Mesenchymal stem cell (in vitro differentiated cells and primary cell): ENCODE data around the gene LRRC8B.

Experiments
- DNase-seq: peaks from one replicate; pipeline ENCODE4 v3.0.0-alpha.2; 2013
- H2AFZ ChIP-seq: one replicate; pipeline ENCODE4 v1.6.1; 2013; ENCODE audit warnings: low read depth, mild to moderate bottlenecking, control low read depth, inconsistent platforms, low read length, moderate library complexity
- H2AK5ac ChIP-seq: 2 replicates; pipeline ENCODE4 v1.6.1; 2013; ENCODE audit warnings: low read length, moderate library complexity, mild to moderate bottlenecking, inconsistent platforms; ENCODE audit not compliant: severe bottlenecking
- H2BK120ac ChIP-seq: one replicate; pipeline ENCODE4 v1.6.1; 2013; ENCODE audit warnings: low read depth, mild to moderate bottlenecking, inconsistent platforms, low read length, moderate library complexity
- H2BK12ac ChIP-seq, 2 experiments: one replicate each; pipeline ENCODE4 v1.6.1; 2013; ENCODE audit warnings: inconsistent platforms in 2 of 2, low read length in 2 of 2, mild to moderate bottlenecking in 2 of 2, moderate library complexity in 2 of 2, control low read depth in 1 of 2
- H2BK15ac ChIP-seq: one replicate; pipeline ENCODE4 v1.6.1; 2013; ENCODE audit warnings: mild to moderate bottlenecking, low read depth, inconsistent platforms; ENCODE audit not compliant: poor library complexity, severe bottlenecking
- H2BK5ac ChIP-seq: 2 replicates; pipeline ENCODE4 v1.6.1; 2013; ENCODE audit warnings: low read depth, mild to moderate bottlenecking, low read length, control low read depth, inconsistent platforms; ENCODE audit not compliant: poor library complexity, severe bottlenecking
- H3K14ac ChIP-seq, 2 experiments: one replicate each; pipeline ENCODE4 v1.6.1; 2013; ENCODE audit warnings: inconsistent platforms in 2 of 2, low read length in 2 of 2, control low read depth in 1 of 2, mild to moderate bottlenecking in 1 of 2, moderate library complexity in 1 of 2
- H3K18ac ChIP-seq, 2 experiments: one replicate each; pipeline ENCODE4 v1.6.1; 2013; ENCODE audit warnings: inconsistent platforms in 2 of 2, low read length in 2 of 2, control low read depth in 1 of 2, low read depth in 1 of 2, mild to moderate bottlenecking in 1 of 2
- H3K23ac ChIP-seq, 2 experiments: one replicate each; pipeline ENCODE4 v1.6.1; 2013; ENCODE audit warnings: inconsistent platforms in 2 of 2, low read length in 2 of 2, mild to moderate bottlenecking in 2 of 2, moderate library complexity in 2 of 2, control low read depth in 1 of 2
- H3K27ac ChIP-seq: 2 replicates; pipeline ENCODE4 v1.5.1; 2013; ENCODE audit warnings: mild to moderate bottlenecking, moderate library complexity, low read length, control low read depth, inconsistent platforms; ENCODE audit not compliant: poor library complexity, severe bottlenecking
- H3K27me3 ChIP-seq, 2 experiments: 2 replicates each; pipeline versions ENCODE4 v1.6.1 to v1.7.0; 2013; ENCODE audit warnings: low read length in 2 of 2, mild to moderate bottlenecking in 2 of 2, moderate library complexity in 2 of 2, control low read depth in 1 of 2, inconsistent platforms in 1 of 2; ENCODE audit not compliant: control insufficient read depth in 1 of 2, insufficient read depth in 1 of 2
- H3K36me3 ChIP-seq, 2 experiments: 2 replicates each; pipeline versions ENCODE4 v1.6.1 to v1.7.0; 2013; ENCODE audit warnings: low read length in 2 of 2, control low read depth in 1 of 2, inconsistent platforms in 1 of 2, low read depth in 1 of 2, mild to moderate bottlenecking in 1 of 2; ENCODE audit not compliant: insufficient read depth in 2 of 2, control insufficient read depth in 1 of 2
- H3K4ac ChIP-seq, 2 experiments: one replicate each; pipeline ENCODE4 v1.6.1; 2013; ENCODE audit warnings: inconsistent platforms in 2 of 2, low read length in 2 of 2, mild to moderate bottlenecking in 2 of 2, moderate library complexity in 2 of 2, control low read depth in 1 of 2, low read depth in 1 of 2
- H3K4me1 ChIP-seq: 2 replicates; pipeline ENCODE4 v1.6.1; 2013; ENCODE audit warnings: low read depth, low read length, control low read depth; ENCODE audit not compliant: control insufficient read depth, insufficient read depth
- H3K4me2 ChIP-seq: 2 replicates; pipeline ENCODE4 v1.6.1; 2013; ENCODE audit warnings: low read length, mild to moderate bottlenecking, inconsistent platforms; ENCODE audit not compliant: poor library complexity, severe bottlenecking
- H3K4me3 ChIP-seq, 2 experiments: 2 replicates each; pipeline versions ENCODE4 v1.5.1 to v1.7.0; 2013; ENCODE audit warnings: low read length in 2 of 2, mild to moderate bottlenecking in 2 of 2, control low read depth in 1 of 2, low read depth in 1 of 2; ENCODE audit not compliant: insufficient read depth in 1 of 2
- H3K79me1 ChIP-seq: replicated peaks from 2 replicates; pipeline ENCODE4 v1.6.1; 2013; ENCODE audit warnings: mild to moderate bottlenecking, control low read depth, low read length, inconsistent platforms; ENCODE audit not compliant: poor library complexity, severe bottlenecking
- H3K9ac ChIP-seq: 2 replicates; pipeline ENCODE4 v1.7.0; 2013; ENCODE audit warnings: mild to moderate bottlenecking, low read length, moderate library complexity
- H3K9me3 ChIP-seq: 2 replicates; pipeline ENCODE4 v1.7.0; 2013; ENCODE audit warnings: mild to moderate bottlenecking, low read length; ENCODE audit not compliant: control insufficient read depth
- H4K8ac ChIP-seq: one replicate; pipeline ENCODE4 v1.6.1; 2013; ENCODE audit warnings: inconsistent platforms, mild to moderate bottlenecking, low read length, moderate library complexity
- H4K91ac ChIP-seq: one replicate; pipeline ENCODE4 v1.6.1; 2013; ENCODE audit warnings: mild to moderate bottlenecking, low read length, inconsistent platforms
- WGBS: methylation state at CpG from one replicate; pipeline ENCODE4 v1.1.7; 2013; ENCODE audit warnings: mixed read lengths; 5-methylcytosine and 5-hydroxymethylcytosine counted together

LRRC8B gene

DNA sequence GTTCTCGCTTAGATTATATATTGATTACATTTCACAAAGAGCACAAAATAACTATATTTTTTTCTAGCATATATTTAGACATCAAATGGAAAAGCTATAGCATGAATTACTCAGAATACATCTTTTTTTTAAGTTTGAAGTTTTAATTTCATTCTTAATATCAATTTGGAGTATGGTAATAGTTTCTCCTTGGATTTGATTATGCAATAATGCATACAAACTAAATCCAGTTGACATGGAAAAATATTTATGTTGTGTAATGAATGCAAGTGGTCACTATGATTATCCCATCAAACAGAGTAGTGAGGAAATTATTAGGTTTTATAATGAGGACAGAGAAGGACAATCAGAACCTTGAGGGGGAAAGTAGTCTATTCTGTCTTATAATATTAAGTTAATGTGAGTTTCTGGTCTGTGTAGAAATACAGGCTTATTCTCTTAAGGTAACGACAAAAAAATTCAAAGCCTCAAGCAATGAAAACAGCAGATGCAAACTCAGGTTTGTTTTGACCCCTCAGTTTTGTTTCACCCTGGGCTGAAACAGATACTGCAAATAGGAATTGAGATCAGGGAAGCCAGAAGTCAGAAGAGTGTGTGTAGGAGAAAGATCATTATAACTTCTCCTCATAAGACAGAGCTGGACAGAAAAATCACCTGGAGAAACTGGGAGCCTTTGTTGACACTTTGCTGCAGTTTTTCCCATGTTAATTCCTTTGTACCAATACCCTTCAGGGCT lies 23.7 kb downstream of the LRRC8B start:
- Histone ChIP-seq H3K23ac (no peak overlapping the region), H3K27me3 (no peaks in the 10 kb centered on the region), H3K4me3 (no peak overlapping the region), H2BK120ac (no peak overlapping the region), H4K8ac (no peak overlapping the region), H4K91ac (no peak overlapping the region), H3K14ac (no peak overlapping the region), H3K36me3 (no peaks in the 10 kb centered on the region), H2AK5ac (no peak overlapping the region), H3K4me2 (no peak overlapping the region), H2BK12ac (no peak overlapping the region), H3K4me1 (no peaks in the 10 kb centered on the region), H3K27ac (no peak overlapping the region), H3K9me3 (no peaks in the 10 kb centered on the region), H2BK15ac (no peak overlapping the region), H3K9ac (no peak overlapping the region), H3K4ac (no peak overlapping the region), H2AFZ (no peak overlapping the region), H3K18ac (no peak overlapping the region), H3K79me1 (no peaks in the 10 kb centered on the region), H2BK5ac (no peak overlapping the region)
- WGBS = 88% methylated on average over 1 of the region's 2 CpGs
- DNase-seq = no peak

DNA sequence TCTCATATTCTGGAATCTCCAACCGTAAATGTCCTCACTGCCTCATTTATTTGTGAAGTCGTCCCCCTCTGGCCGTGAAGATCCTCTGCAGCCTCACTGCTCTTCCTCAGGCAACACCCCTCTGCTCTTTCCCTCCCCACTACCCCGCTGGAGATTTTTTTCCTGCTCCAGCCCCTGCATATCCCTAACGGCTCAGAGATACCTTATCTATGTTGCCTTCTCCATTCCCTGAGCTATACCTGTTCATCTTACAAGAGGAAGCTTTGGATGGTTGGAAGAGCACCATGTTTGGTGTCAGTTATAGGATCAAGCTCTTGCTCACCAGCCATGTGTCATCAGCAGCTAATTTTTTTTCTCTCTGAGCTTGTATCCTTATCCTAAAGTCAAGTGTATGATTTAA lies 26.4 kb downstream of the LRRC8B start:
- Histone ChIP-seq H4K8ac (no peak overlapping the region), H3K4me2 (no peak overlapping the region), H3K9me3 (no peaks in the 10 kb centered on the region), H2BK120ac (no peak overlapping the region), H2AFZ (no peak overlapping the region), H3K27me3 (no peaks in the 10 kb centered on the region), H3K9ac (no peak overlapping the region), H2BK15ac (no peak overlapping the region), H3K79me1 (no peaks in the 10 kb centered on the region), H3K4me3 (no peak overlapping the region), H3K14ac (no peak overlapping the region), H2BK12ac (no peak overlapping the region), H3K23ac (no peak overlapping the region), H2BK5ac (no peak overlapping the region), H3K4me1 (no peaks in the 10 kb centered on the region), H3K36me3 (no peaks in the 10 kb centered on the region), H4K91ac (no peak overlapping the region), H3K18ac (no peak overlapping the region), H3K4ac (no peak overlapping the region), H2AK5ac (no peak overlapping the region), H3K27ac (no peak overlapping the region)
- DNase-seq = no peak
- WGBS = 70% methylated on average over 4 of the region's 5 CpGs

DNA sequence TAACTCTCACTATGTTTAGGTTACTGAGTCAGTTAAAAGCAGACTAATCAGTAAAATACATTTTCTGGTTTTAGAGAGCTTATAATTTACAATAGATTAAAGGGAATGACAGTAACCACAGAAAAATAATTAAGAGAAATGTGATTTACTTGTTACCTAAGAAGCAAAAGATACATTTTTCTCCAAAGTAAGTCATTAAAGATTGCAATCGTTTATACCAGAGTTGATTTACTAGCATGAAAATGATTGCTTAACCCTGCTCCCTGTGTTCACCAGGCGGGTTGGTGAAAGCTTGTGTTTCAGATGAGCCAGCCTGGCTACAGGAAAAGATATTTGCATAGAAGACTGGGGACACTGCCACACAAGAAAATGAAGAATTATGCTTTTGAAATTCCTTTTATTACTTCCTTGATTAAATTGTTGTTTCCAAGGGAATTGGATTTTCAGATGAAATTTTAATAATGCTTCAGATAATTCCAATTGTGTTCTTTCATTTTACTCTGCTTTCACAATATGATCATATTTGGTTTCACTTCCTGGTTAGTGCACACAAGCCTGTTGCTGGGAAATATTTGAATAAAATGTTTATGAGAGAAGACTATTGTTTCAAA lies 27.9 kb downstream of the LRRC8B start:
- DNase-seq = peak; percentile 41
- H3K23ac ChIP-seq = no peak overlapping the region
- no peak overlapping the region for H3K18ac ChIP-seq
- H3K36me3 ChIP-seq = no peaks in the 10 kb centered on the region
- peak overlapping the region; percentile 75 for H3K9ac ChIP-seq
- no peak overlapping the region for H3K4me2 ChIP-seq
- no peak overlapping the region for H2BK12ac ChIP-seq
- H3K9me3 ChIP-seq = no peaks in the 10 kb centered on the region
- peak overlapping the region in 1 of 2 experiments; percentile 22 for H3K4me3 ChIP-seq
- no peak overlapping the region for H3K4ac ChIP-seq
- WGBS = 68% methylated on average over 2 of the region's 2 CpGs
- no peak overlapping the region for H2AK5ac ChIP-seq
- no peak overlapping the region for H2BK5ac ChIP-seq
- H2BK15ac ChIP-seq = no peak overlapping the region
- H3K14ac ChIP-seq = no peak overlapping the region
- no peak overlapping the region for H3K27ac ChIP-seq
- no peaks in the 10 kb centered on the region for H3K79me1 ChIP-seq
- H4K91ac ChIP-seq = no peak overlapping the region
- no peaks in the 10 kb centered on the region for H3K4me1 ChIP-seq
- H2AFZ ChIP-seq = no peak overlapping the region
- no peak overlapping the region for H4K8ac ChIP-seq
- no peaks in the 10 kb centered on the region for H3K27me3 ChIP-seq
- H2BK120ac ChIP-seq = no peak overlapping the region

DNA sequence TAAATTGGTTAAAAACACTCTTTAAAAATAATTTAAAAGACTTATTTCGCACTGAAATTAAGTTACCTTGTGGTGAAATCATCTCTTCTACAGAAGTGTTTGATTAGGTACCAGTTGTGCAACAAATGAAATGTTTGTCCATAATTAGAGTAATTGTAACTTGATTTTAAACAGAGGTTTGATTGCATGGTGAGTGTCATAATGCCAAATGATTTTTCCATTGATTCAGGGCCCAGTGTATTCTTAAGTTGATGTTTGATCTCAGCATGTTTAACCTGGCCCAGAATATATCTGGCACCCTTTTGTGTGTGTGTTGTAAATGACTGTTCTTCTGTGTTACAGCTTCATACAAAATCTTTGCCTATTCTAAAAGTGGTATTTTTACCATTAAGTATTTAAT lies 28.5 kb downstream of the LRRC8B start:
- no peaks in the 10 kb centered on the region for H3K79me1 ChIP-seq
- no peaks in the 10 kb centered on the region for H3K9me3 ChIP-seq
- H3K4ac ChIP-seq = no peak overlapping the region
- H2AK5ac ChIP-seq = no peak overlapping the region
- H2BK15ac ChIP-seq = no peak overlapping the region
- no peaks in the 10 kb centered on the region for H3K4me1 ChIP-seq
- H3K18ac ChIP-seq = no peak overlapping the region
- WGBS = 100% methylated on average over 1 of the region's 1 CpG
- no peaks in the 10 kb centered on the region for H3K36me3 ChIP-seq
- no peaks in the 10 kb centered on the region for H3K27me3 ChIP-seq
- H2BK12ac ChIP-seq = no peak overlapping the region
- no peak overlapping the region for H2BK5ac ChIP-seq
- H4K8ac ChIP-seq = no peak overlapping the region
- no peak overlapping the region for H2BK120ac ChIP-seq
- no peak overlapping the region for H3K27ac ChIP-seq
- no peak overlapping the region for H4K91ac ChIP-seq
- DNase-seq = no peak
- no peak overlapping the region for H3K4me3 ChIP-seq
- H3K14ac ChIP-seq = no peak overlapping the region
- no peak overlapping the region for H3K23ac ChIP-seq
- no peak overlapping the region for H3K4me2 ChIP-seq
- H3K9ac ChIP-seq = peak overlapping the region; percentile 75
- no peak overlapping the region for H2AFZ ChIP-seq
